Prostate gland (tissue), 2 donors: ENCODE data around the gene ST14.

Source experiments
- CTCF ChIP-seq, 4 experiments: fragments of 200-600 bp in 2 of 4; fragments of 450-650 bp in 2 of 4; sonication (generic) in 2 of 4; IDR thresholded peaks; 1 replicate in 3 of 4; 2 replicates in 1 of 4; pipeline ENCODE4 v1.5.1; 2016 to 2019; ENCODE audit warnings: antibody characterized with exemption in 4 of 4, mild to moderate bottlenecking in 2 of 4, moderate library complexity in 2 of 4
- POLR2AphosphoS5 ChIP-seq: sonication (generic); formaldehyde crosslinking; IDR thresholded peaks from one replicate; pipeline ENCODE4 v1.6.1; 2017; ENCODE audit warnings: antibody characterized with exemption

DNA sequence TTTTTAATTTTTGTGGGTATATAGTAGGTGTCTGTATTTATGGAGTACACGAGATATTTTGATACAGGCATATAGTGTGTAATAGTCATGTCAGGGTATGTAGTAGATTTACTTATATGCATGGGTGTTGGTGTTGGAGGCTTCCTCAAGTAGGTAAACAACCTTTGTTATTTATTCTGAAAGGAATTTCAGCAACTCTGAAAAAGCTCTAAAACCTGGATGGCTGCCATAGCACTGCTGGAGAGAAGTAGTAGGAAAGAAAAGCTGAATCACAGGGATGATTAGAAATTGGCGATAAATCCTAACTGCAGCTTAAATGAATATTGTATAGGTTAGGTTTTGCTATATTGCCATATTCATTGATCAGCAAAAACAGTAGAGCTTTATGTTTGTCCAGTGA lies 44.4 kb upstream of the ST14 start:
- no peak for TF ChIP-seq CTCF (IDR thresholded peaks at IDR 0.05)
- TF ChIP-seq POLR2AphosphoS5: no peak
